Measurements from ENCODE around the gene CYTH1.

Gene CYTH1

GRCh38 chr17:78736526-78737079 lies 45.5 kb downstream of the CYTH1 start (continued):
- TF ChIP-seq HOXC10 (CRISPR knock-in tag; IDR thresholded peaks at IDR 0.05) (no peak), MZF1 (tag by site-specific recombination; IDR thresholded peaks at IDR 0.05; ENCODE audit: borderline replicate concordance) (no peak), ZNF175 (tag by site-specific recombination; IDR thresholded peaks at IDR 0.05) (no peak), ZNF530 (tag by site-specific recombination; IDR thresholded peaks at IDR 0.05; ENCODE audit: low read depth) (no peak), ZNF558 (tag by site-specific recombination; IDR thresholded peaks at IDR 0.05) (no peak), ZNF133 (tag by site-specific recombination; IDR thresholded peaks at IDR 0.05) (no peak), ZNF292 (tag by site-specific recombination; IDR thresholded peaks at IDR 0.05; ENCODE audit: borderline replicate concordance, low read depth) (no peak), ZSCAN18 (tag by site-specific recombination; IDR thresholded peaks at IDR 0.05) (no peak), ELK4 (IDR thresholded peaks at IDR 0.05; ENCODE audit: borderline replicate concordance, low read depth, low read length) (no peak), ZNF837 (tag by site-specific recombination; IDR thresholded peaks at IDR 0.05) (no peak), ZNF513 (tag by site-specific recombination; IDR thresholded peaks at IDR 0.05) (no peak), ZNF146 (tag by site-specific recombination; IDR thresholded peaks at IDR 0.05) (no peak), ZBTB48 (tag by site-specific recombination; IDR thresholded peaks at IDR 0.05) (0 out of 2 replicates have a peak, but pooled peaks have one; percentile 20), OSR2 (tag by site-specific recombination; IDR thresholded peaks at IDR 0.05) (peak; percentile 62), PRDM6 (tag by site-specific recombination; IDR thresholded peaks at IDR 0.05) (no peak), ZNF223 (tag by site-specific recombination; IDR thresholded peaks at IDR 0.05) (no peak), ZNF701 (tag by site-specific recombination; IDR thresholded peaks at IDR 0.05) (no peak), GFI1B (tag by site-specific recombination; IDR thresholded peaks at IDR 0.05) (no peak), PRDM10 (tag by site-specific recombination; IDR thresholded peaks at IDR 0.05) (peak; percentile 14; the same call in 1 of the 2 replicates), ZNF239 (tag by site-specific recombination; IDR thresholded peaks at IDR 0.05) (no peak), ZNF18 (tag by site-specific recombination; IDR thresholded peaks at IDR 0.05) (no peak), ZNF473 (tag by site-specific recombination; IDR thresholded peaks at IDR 0.05) (no peak), ZNF169 (tag by site-specific recombination; IDR thresholded peaks at IDR 0.05) (no peak), ZNF335 (tag by site-specific recombination; conservative IDR thresholded peaks at IDR 0.05) (peak; percentile 74), ZNF670 (tag by site-specific recombination; IDR thresholded peaks at IDR 0.05; ENCODE audit: low read depth) (no peak), ZNF747 (tag by site-specific recombination; IDR thresholded peaks at IDR 0.05) (no peak), ZNF544 (tag by site-specific recombination; IDR thresholded peaks at IDR 0.05) (no peak), ZNF501 (tag by site-specific recombination; IDR thresholded peaks at IDR 0.05) (no peak), GLIS1 (tag by site-specific recombination; IDR thresholded peaks at IDR 0.05) (peak; percentile 75)

Measured in HEK293 (cell line).